Measurements from ENCODE around the gene SPPL2C.

Gene SPPL2C, protein sequence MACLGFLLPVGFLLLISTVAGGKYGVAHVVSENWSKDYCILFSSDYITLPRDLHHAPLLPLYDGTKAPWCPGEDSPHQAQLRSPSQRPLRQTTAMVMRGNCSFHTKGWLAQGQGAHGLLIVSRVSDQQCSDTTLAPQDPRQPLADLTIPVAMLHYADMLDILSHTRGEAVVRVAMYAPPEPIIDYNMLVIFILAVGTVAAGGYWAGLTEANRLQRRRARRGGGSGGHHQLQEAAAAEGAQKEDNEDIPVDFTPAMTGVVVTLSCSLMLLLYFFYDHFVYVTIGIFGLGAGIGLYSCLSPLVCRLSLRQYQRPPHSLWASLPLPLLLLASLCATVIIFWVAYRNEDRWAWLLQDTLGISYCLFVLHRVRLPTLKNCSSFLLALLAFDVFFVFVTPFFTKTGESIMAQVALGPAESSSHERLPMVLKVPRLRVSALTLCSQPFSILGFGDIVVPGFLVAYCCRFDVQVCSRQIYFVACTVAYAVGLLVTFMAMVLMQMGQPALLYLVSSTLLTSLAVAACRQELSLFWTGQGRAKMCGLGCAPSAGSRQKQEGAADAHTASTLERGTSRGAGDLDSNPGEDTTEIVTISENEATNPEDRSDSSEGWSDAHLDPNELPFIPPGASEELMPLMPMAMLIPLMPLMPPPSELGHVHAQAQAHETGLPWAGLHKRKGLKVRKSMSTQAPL

DNA sequence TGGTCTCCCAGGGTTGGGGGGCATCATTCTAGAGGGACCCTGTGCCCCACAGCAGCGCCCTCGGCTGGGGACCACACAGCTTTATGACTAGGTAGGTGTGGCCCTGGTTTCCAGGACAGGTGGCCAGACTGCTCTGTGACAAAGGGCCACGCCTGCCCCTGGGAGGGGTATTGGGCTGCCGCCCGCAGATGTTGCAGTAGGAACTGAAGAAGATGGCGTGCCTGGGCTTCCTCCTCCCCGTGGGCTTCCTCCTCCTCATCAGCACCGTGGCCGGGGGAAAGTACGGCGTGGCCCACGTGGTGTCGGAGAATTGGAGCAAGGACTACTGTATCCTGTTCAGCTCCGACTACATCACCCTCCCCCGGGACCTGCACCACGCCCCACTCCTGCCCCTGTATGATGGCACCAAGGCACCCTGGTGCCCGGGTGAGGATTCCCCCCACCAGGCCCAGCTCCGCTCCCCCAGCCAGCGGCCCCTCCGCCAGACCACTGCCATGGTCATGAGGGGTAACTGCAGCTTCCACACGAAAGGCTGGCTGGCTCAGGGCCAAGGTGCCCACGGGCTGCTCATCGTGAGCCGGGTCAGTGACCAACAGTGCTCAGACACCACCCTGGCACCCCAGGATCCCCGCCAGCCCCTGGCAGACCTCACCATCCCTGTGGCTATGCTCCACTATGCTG is at the start of gene SPPL2C:
TSS of gene SPPL2C (plus strand) at position 187 of the 681 bp plus-strand sequence. CDS start at position 213, 26 bp downstream.
- DNase-seq, result no peak

GRCh38 chr17:45800816-45801215 is 43.9 kb upstream of the SPPL2C start:
- DNase-seq, result no peak

DNA sequence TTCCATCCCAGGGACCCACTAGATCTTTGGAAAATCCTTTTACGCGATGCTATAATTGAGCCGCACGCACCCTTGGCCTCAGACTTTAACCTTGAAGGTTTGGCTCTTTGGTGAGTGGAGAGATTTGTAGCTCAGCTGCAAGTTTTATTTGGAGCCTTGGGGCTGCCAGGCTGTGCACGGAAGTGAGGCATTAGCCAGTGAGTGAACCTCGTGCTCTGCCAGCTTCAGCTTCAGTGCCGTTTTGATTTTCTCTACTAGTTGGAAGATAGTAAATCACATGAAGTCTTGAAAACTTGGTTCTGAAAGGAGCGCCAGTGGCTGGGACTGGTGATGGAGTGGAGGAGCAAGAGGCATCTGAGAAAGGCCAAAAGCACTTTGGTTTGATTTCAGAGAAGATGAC is 43.3 kb upstream of the SPPL2C start:
- no peak for DNase-seq

DNA sequence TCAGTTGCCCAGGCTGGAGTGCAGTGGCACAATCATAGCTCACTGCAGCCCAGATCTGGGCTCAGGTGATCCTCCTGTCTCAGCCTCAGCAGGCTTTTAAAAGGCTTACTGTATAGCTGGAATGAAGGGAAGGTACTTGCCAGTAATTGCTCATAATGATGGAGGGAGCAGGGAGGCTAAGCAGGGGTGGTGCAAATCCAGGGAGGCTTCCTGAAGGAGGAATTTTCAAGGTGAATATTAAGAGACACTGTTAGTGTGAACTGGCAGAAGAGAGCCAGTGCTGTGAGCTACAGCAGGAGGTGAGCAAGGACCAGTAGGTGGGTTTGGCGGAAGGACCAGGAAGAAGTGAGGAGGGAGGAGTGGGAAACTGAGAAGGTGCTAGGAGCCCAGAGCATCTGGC is 35.8 kb upstream of the SPPL2C start:
- DNase-seq, result no peak

GRCh38 chr17:45809499-45809898 is 35.2 kb upstream of the SPPL2C start:
- no peak for DNase-seq

DNA sequence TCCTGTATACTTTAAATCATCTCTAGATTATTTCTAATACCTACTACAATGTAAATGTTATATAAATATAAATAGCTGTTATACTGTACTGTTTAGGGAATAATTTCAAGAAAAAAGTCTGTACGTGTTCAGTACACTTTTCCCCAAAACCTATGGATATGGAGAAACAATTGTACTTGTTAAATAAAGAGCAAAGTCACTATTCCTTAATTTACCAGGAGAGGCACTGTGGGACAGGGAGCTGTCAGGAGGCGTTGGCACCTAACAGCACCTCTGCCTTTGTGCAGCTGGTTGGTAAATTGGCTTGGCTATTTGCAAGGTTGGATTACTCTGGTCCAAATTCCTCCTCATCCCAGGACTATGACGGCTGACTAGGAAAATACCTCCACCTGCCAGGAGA is 32.6 kb upstream of the SPPL2C start:
- DNase-seq, result peak; percentile 59

GRCh38 chr17:45813048-45813725 is 31.5 kb upstream of the SPPL2C start:
- no peak for DNase-seq

GRCh38 chr17:45814622-45815606 is 29.8 kb upstream of the SPPL2C start:
- DNase-seq, result no peak

DNA sequence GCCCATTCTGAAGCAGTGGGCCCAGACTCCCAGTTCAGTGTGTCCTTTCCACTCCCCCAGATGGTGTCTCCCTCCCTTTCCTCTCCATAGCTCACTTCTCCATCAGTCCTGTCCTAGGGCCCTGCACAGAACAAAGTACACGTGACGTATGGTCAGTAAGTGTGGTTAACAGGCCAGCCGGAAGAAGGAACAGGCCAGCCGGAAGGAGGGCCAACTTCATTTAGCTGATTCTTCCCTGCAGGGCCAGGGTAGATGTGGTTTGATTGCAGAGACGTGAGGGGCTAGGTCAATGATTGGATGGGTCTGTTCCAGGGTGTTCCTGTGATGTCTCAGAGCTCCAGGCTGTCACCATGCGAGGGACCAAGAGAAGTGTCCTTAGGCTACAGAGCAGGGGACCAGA is 28.9 kb upstream of the SPPL2C start:
- no peak for DNase-seq

- DNase-seq, result no peak
These were observed 26.6 kb upstream of the SPPL2C start for GRCh38 chr17:45818041-45818440.

DNA sequence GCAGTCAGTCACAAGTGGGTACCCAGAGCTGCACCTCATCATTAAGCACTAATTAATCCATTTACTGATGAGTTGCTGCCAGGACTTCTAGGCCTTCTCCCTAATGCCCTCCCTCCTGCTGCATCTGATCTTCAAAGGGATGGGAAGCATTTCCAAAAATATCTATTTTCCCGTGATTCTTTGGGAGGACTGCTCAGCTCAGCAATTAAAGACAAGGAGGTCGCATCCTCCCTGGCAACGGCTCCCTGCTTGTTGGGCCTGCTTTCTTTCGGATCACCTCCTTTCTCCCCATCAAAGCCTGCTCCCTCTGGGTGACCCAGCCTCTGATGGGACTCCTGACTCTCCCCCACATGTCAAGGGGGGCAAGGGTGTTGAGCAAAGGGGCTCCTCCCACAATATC is 26.0 kb upstream of the SPPL2C start:
- DNase-seq, result no peak

- DNase-seq, result no peak
These were observed 25.0 kb upstream of the SPPL2C start for GRCh38 chr17:45819632-45820031.

DNA sequence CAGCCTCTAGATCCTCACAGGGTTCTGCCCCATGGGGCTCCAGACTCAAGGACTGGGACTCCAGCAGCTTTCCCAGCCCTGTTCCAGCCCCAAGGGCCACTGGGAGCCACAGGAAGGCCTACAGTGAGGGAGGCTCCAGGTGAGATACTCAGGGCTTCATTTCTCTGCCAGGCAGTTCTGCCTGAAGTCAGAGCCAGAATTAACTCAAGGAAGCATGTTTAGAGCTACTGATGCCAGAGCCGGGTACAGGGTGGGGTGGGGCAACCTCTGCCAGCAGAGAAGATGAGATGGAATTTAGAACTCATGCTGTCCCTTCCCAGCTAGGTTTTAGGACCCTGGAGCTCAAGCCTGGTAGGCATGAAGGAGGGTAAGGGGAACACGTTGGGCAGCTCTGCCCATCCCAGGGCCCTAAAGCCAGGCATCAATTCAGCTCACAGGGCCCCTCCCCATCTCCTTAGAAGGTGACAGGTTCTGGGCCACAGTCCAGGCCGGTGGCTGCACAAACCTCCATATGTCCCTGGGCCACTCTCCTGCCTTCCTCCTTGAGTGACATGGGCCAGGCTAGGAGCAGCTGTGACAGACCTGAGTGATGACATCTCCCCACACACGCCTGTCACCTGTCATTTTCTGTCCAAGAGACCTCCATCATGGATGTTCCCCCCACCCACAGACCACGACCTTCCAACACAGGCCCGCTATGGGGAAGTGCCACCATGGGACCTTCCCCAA is 24.5 kb upstream of the SPPL2C start:
- DNase-seq, result no peak

- DNase-seq, result no peak
These were observed 23.5 kb upstream of the SPPL2C start for GRCh38 chr17:45821147-45821546.

DNA sequence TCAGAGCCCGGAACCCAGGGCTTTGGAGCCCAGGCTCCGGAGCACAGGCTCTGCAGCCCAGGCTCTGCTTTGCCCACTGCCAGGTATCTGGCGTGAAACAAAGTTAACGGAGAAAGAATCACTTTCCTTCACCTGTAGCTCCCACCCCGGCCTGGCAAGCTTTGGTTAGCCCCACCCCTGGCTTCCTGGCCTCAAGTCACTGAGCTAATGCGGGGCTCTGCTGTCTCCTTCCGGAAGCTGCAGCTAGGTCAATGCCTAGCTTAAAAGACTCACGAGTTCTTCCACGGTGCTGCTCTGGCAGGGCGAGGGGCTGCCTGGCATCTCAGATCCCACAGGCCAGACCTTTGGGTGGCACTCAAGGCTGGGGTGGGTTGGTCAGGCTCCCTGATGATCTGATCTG is 21.1 kb upstream of the SPPL2C start:
- DNase-seq, result no peak

- DNase-seq, result no peak
These were observed 20.2 kb upstream of the SPPL2C start for GRCh38 chr17:45824475-45824874.

DNA sequence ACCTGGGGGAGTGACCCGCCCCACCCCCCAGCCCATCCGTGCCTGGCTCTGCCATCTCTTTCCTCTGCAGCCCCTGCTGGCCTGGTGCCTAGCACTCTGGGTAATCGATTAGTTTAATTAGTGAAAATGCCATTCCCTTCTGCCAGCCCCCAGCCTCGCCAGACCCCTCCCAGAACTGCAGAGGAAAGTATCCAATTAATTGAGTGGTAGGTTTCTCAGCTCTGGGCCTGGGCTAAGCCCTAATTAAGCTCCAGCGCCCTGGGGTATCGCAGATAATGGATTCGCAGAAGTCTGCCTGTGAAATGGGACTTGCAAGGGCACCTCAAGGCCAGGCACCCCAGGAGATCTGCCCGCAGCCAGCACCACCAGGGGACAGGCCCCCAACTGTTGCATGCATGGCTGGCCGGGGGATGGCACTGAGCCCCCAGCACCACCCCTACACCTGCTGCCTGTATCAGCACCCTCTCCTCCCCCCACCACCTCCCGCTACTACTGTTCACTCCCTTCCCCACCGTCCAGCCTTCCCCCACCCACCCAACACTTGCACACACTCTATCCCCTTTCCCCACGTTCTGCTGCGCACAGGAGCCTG is 19.7 kb upstream of the SPPL2C start:
- no peak for DNase-seq

DNA sequence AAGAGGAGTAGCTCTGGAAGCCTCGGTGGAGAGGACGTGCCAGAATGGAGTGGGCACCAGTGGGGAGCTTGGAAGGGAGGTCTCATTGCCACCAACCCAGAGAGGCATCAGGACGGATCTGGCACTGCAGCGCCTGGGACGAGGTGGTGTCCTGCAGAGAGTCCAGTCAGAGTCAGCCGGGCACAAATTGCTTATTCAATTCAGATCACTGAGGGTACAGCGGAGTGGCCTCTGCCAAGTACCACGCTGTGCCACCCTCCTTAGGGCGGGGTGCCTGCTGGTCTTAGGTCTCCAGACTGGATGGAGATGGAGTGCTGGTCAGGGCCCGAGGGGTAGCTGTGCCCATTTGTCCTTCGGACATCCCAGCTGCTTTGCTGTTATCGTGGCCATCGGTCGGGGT is 18.9 kb upstream of the SPPL2C start:
- no peak for DNase-seq

DNA sequence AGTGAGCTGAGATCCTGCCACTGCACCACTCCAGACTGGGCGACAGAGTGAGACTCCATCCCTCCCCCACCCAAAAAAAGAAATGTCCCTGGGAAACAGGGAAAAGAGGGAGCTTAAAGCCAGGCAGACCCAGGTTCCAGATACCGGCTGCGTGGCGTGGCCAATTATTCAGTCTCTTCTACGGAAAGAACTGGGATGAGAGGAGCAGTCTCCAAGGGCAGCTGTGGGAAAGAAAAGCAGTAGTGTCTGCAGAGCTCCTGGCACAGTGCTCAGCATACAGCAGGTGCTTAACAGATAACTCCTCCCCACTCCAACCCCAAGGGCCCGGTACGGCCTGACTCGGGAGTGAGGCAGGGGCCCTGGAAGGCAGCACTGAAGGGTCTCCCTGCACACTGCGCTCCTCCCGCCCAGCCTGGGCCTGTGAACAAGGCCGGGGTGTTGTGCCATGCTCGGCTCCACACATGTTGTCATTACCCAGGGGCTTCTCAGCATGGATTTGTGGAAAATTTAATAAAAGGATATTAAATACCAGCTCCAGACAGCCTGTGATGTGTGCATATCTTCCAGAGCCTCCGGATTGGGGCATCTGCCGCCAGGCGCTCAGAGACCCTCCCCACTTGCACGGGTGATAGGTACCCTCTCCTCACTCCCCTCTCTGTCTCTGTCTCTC is 17.6 kb upstream of the SPPL2C start:
- DNase-seq, result no peak

GRCh38 chr17:45828171-45828570 is 16.5 kb upstream of the SPPL2C start:
- no peak for DNase-seq
